PC-3 (cell line): ENCODE measurements around the gene PRRC1. TPM values are rescaled to one million over a fixed set of nuclear protein-coding genes. Genes with fewer than 3 reads are reported as not detected.

Source experiments
- ATAC-seq: fragments of 200-7000 bp; cut with Tn5 transposase; 2 replicates; pipeline ENCODE4 v1.9.1; 2020; ENCODE audit warnings: mild to moderate bottlenecking, moderate library complexity
- BruUV-seq: library from RNA; stranded (reverse); fragments of 400-500 nt; replicated peaks from 2 replicates; lab custom pipeline; 2021; lab: Mats Ljungman, UMichigan
- CTCF ChIA-PET: fragments of 300-600 bp; sonication (Branson Sonifier 250); formaldehyde crosslinking; loops from one replicate; lab custom pipeline; 2022; ENCODE audit warnings: antibody characterized with exemption; lab: Charles Lee
- POLR2A ChIA-PET: fragments of 300-600 bp; sonication (Branson Sonifier 250); formaldehyde crosslinking; loops from one replicate; lab custom pipeline; 2022; ENCODE audit warnings: antibody characterized with exemption; ENCODE audit not compliant: unreplicated experiment; lab: Charles Lee
- DNase-seq: peaks from one replicate; pipeline ENCODE4 v3.0.0-alpha.2; 2015
- H2AFZ ChIP-seq: fragments of 300-600 bp; sonication (generic); 2 replicates; pipeline ENCODE4 v1.6.0; 2016; ENCODE audit warnings: antibody characterized with exemption, low read length
- H3F3A ChIP-seq: fragments of 300-600 bp; sonication (generic); one replicate; pipeline ENCODE4 v1.6.0; 2017; ENCODE audit warnings: antibody characterized with exemption, low read length, control low read depth, mild to moderate bottlenecking; ENCODE audit not compliant: unreplicated experiment
- H3K27ac ChIP-seq: fragments of 300-600 bp; sonication (generic); 2 replicates; pipeline ENCODE4 v1.5.1; 2016; ENCODE audit warnings: mild to moderate bottlenecking, low read length
- H3K27me3 ChIP-seq: fragments of 300-600 bp; sonication (generic); 2 replicates; pipeline ENCODE4 v1.6.1; 2016; ENCODE audit warnings: low read length, mixed read lengths
- H3K36me3 ChIP-seq: fragments of 300-600 bp; sonication (generic); 2 replicates; pipeline ENCODE4 v1.6.1; 2016; ENCODE audit warnings: low read depth, mixed run types, low read length, mixed read lengths
- H3K4me1 ChIP-seq: fragments of 300-600 bp; sonication (generic); 2 replicates; pipeline ENCODE4 v1.5.1; 2016; ENCODE audit warnings: low read length; ENCODE audit not compliant: insufficient read depth
- H3K4me2 ChIP-seq: fragments of 300-600 bp; sonication (generic); 2 replicates; pipeline ENCODE4 v1.6.0; 2016; ENCODE audit warnings: low read length
- H3K4me3 ChIP-seq: fragments of 300-600 bp; sonication (generic); 2 replicates; pipeline ENCODE4 v1.5.1; 2016; ENCODE audit warnings: mild to moderate bottlenecking, low read length, mixed read lengths
- H3K79me2 ChIP-seq: fragments of 300-600 bp; sonication (generic); 2 replicates; pipeline ENCODE4 v1.6.1; 2017; ENCODE audit warnings: low read length, mixed read lengths
- H3K9ac ChIP-seq: fragments of 300-600 bp; sonication (generic); 2 replicates; pipeline ENCODE4 v1.6.0; 2016; ENCODE audit warnings: mild to moderate bottlenecking, low read length
- H3K9me2 ChIP-seq: fragments of 300-600 bp; sonication (generic); replicated peaks from 2 replicates; pipeline ENCODE4 v1.6.1; 2016; ENCODE audit warnings: mixed run types, low read length, mixed read lengths
- H3K9me3 ChIP-seq: fragments of 300-600 bp; sonication (generic); 2 replicates; pipeline ENCODE4 v1.6.1; 2016; ENCODE audit warnings: low read length, mixed read lengths
- H4K20me1 ChIP-seq: fragments of 300-600 bp; sonication (generic); 2 replicates; pipeline ENCODE4 v1.6.1; 2016; ENCODE audit warnings: low read length, mixed read lengths
- CTCF ChIP-seq: fragments of 300-600 bp; sonication (generic); conservative IDR thresholded peaks from 2 replicates; pipeline ENCODE4 v1.5.1; 2017; ENCODE audit warnings: antibody characterized with exemption, low read depth, mild to moderate bottlenecking, low read length
- EZH2 ChIP-seq: fragments of 300-600 bp; sonication (generic); IDR thresholded peaks from one replicate; pipeline ENCODE4 v1.6.1; 2017; ENCODE audit warnings: antibody characterized with exemption, mild to moderate bottlenecking, low read length; ENCODE audit not compliant: unreplicated experiment
- EZH2phosphoT487 ChIP-seq: fragments of 300-600 bp; sonication (generic); IDR thresholded peaks from 2 replicates; pipeline ENCODE4 v1.6.1; 2018; ENCODE audit warnings: mild to moderate bottlenecking, antibody characterized with exemption, low read length, borderline replicate concordance
- intact Hi-C: fragments of 100-400 bp; cut with micrococcal nuclease; formaldehyde crosslinking; loops from 2 replicates; pipeline ENCODE4 v1.9.0; 2023
- total RNA-seq: library from RNA; depleted of rRNA; stranded (reverse); fragments of >200 nt; gene quantifications from 2 replicates; pipeline ENCODE4 v1.2.3, GENCODE V29; 2014

The PRRC1 gene
- total RNA-seq, 1 experiment from 2014 or later, result 56.4 TPM

- DNase-seq, result no peak
- H3K9ac ChIP-seq, result no peak overlapping the region
- peaks cover 3% of the 10 kb centered on the region for H3F3A ChIP-seq
- H3K9me3 ChIP-seq, result no peaks in the 10 kb centered on the region
- H3K27ac ChIP-seq, result no peak overlapping the region
- intact Hi-C loops, result loop anchor here (5.0 to 10.0 kb wide), 5 partner anchors 186 to 1114 kb away; no protein-coding TSS in a partner anchor
- ChIA-PET POLR2A (no interaction called here), CTCF (no interaction called here)
- H4K20me1 ChIP-seq, result no peaks in the 10 kb centered on the region
- TF ChIP-seq EZH2phosphoT487 (no peak), CTCF (no peak), EZH2 (no peak)
- no peak overlapping the region for H2AFZ ChIP-seq
- H3K79me2 ChIP-seq, result no peaks in the 10 kb centered on the region
- no peak overlapping the region for H3K4me2 ChIP-seq
- peaks cover 15% of the 10 kb centered on the region for H3K4me1 ChIP-seq
- no peaks in the 10 kb centered on the region for H3K9me2 ChIP-seq
- H3K27me3 ChIP-seq, result 0 out of 2 replicates have a peak, but pooled peaks cover 3% of the 10 kb centered on the region
- no peak overlapping the region for H3K4me3 ChIP-seq
- ATAC-seq, result no peak
- no TSS peak for BruUV-seq
- no peaks in the 10 kb centered on the region for H3K36me3 ChIP-seq
Observed at GRCh38 chr5:127561254-127561653, 43.8 kb downstream of the PRRC1 start.

- Histone ChIP-seq H3K9me3 (no peaks in the 10 kb centered on the region), H3K4me1 (peaks cover 8% of the 10 kb centered on the region), H3K36me3 (no peaks in the 10 kb centered on the region), H3K9me2 (no peaks in the 10 kb centered on the region), H3K27ac (no peak overlapping the region), H3K9ac (no peak overlapping the region), H3K4me3 (no peak overlapping the region), H3K4me2 (no peak overlapping the region), H2AFZ (no peak overlapping the region), H3K27me3 (peaks cover 13% of the 10 kb centered on the region; the same call in 1 of the 2 replicates), H3F3A (no peaks in the 10 kb centered on the region), H4K20me1 (no peaks in the 10 kb centered on the region), H3K79me2 (no peaks in the 10 kb centered on the region)
- intact Hi-C loops, result loop anchor here (5.0 to 10.0 kb wide), 5 partner anchors 185 to 1113 kb away; no protein-coding TSS in a partner anchor
- TF ChIP-seq CTCF, result peak; percentile 46; the same call in 1 of the 2 replicates
- TF ChIP-seq EZH2, result no peak
- TF ChIP-seq EZH2phosphoT487, result no peak
- CTCF ChIA-PET, result no interaction called here
- no TSS peak for BruUV-seq
- ATAC-seq, result peak; percentile 59
- POLR2A ChIA-PET, result no interaction called here
- DNase-seq, result peak; percentile 19
Observed at GRCh38 chr5:127562252-127562651, 44.8 kb downstream of the PRRC1 start.

GRCh38 chr5:127563136-127563535 lies 45.7 kb downstream of the PRRC1 start:
- TF ChIP-seq EZH2phosphoT487 (no peak), EZH2 (no peak), CTCF (no peak)
- peaks cover 22% of the 10 kb centered on the region; the same call in 1 of the 2 replicates for H3K27me3 ChIP-seq
- no peak overlapping the region for H2AFZ ChIP-seq
- no peaks in the 10 kb centered on the region for H3K9me2 ChIP-seq
- H3K9ac ChIP-seq, result no peak overlapping the region
- H3K79me2 ChIP-seq, result no peaks in the 10 kb centered on the region
- ATAC-seq (no peak), DNase-seq (no peak)
- no peaks in the 10 kb centered on the region for H3F3A ChIP-seq
- no peak overlapping the region for H3K4me3 ChIP-seq
- BruUV-seq, result no TSS peak
- no peaks in the 10 kb centered on the region for H3K36me3 ChIP-seq
- ChIA-PET CTCF (interaction anchor here (1.3 kb wide), 1 partner anchor 71 kb away, joined by 3 read pairs; no protein-coding TSS in a partner anchor), POLR2A (no interaction called here)
- intact Hi-C loops, result loop anchor here (5.0 to 10.0 kb wide), 5 partner anchors 184 to 1112 kb away; no protein-coding TSS in a partner anchor
- H4K20me1 ChIP-seq, result no peaks in the 10 kb centered on the region
- H3K4me2 ChIP-seq, result no peak overlapping the region
- no peaks in the 10 kb centered on the region for H3K4me1 ChIP-seq
- H3K9me3 ChIP-seq, result no peaks in the 10 kb centered on the region
- H3K27ac ChIP-seq, result no peak overlapping the region
